ENCODE measurements around the gene LYPD1.
"Not testable (repeated sequence)": the region's sequence is repeated elsewhere in the genome, so short reads cannot be mapped to it uniquely, and the experiment has no call there.

LYPD1 gene

GRCh38 chr2:132669908-132670495 is at the start of gene LYPD1:
LYPD1 (minus strand) TSS chr2:132670205; CDS start chr2:132669932, 273 bp downstream.
- no peak for ATAC-seq

GRCh38 chr2:132719480-132719879 is 49.5 kb upstream of the LYPD1 start:
- ATAC-seq, result no peak

- no peak for ATAC-seq
Observed at GRCh38 chr2:132716954-132717353, 46.9 kb upstream of the LYPD1 start.

GRCh38 chr2:132715386-132716351 is 45.7 kb upstream of the LYPD1 start:
- no peak for ATAC-seq

- ATAC-seq, result no peak
Observed at GRCh38 chr2:132703396-132703795, 33.4 kb upstream of the LYPD1 start.

- ATAC-seq, result no peak
Observed at GRCh38 chr2:132701810-132702209, 31.8 kb upstream of the LYPD1 start.

GRCh38 chr2:132699802-132700201 is 29.8 kb upstream of the LYPD1 start:
- not testable (repeated sequence) for ATAC-seq

GRCh38 chr2:132698347-132698746 is 28.3 kb upstream of the LYPD1 start:
- not testable (repeated sequence) for ATAC-seq

GRCh38 chr2:132697556-132698205 is 27.7 kb upstream of the LYPD1 start:
- no peak for ATAC-seq

GRCh38 chr2:132692816-132693215 is 22.8 kb upstream of the LYPD1 start:
- ATAC-seq, result no peak

- ATAC-seq, result no peak
Observed at GRCh38 chr2:132691556-132691955, 21.6 kb upstream of the LYPD1 start.

GRCh38 chr2:132690664-132691303 is 20.8 kb upstream of the LYPD1 start:
- no peak for ATAC-seq

GRCh38 chr2:132681766-132682165 is 11.8 kb upstream of the LYPD1 start:
- no peak for ATAC-seq

GRCh38 chr2:132680544-132680943 is 10.5 kb upstream of the LYPD1 start:
- no peak for ATAC-seq

- ATAC-seq, result no peak
Observed at GRCh38 chr2:132678483-132678882, 8.5 kb upstream of the LYPD1 start.

- no peak for ATAC-seq
Observed at GRCh38 chr2:132677661-132678060, 7.7 kb upstream of the LYPD1 start.

GRCh38 chr2:132676999-132677398 is 7.0 kb upstream of the LYPD1 start:
- no peak for ATAC-seq

- no peak for ATAC-seq
Observed at GRCh38 chr2:132671151-132671835, 1.3 kb upstream of the LYPD1 start.

GRCh38 chr2:132670496-132671150 is 618 bp upstream of the LYPD1 start:
- no peak for ATAC-seq

GRCh38 chr2:132668987-132669907 is 758 bp downstream of the LYPD1 start:
- ATAC-seq, result no peak

Data from activated CD4-positive, CD25-positive, alpha-beta regulatory T cell treated with anti-CD3 and anti-CD28 coated beads, Interleukin-2, amount 50 U/mL, for 24 hours (primary cell).